ENCODE data around the gene HSPG2.

The HSPG2 gene

DNA sequence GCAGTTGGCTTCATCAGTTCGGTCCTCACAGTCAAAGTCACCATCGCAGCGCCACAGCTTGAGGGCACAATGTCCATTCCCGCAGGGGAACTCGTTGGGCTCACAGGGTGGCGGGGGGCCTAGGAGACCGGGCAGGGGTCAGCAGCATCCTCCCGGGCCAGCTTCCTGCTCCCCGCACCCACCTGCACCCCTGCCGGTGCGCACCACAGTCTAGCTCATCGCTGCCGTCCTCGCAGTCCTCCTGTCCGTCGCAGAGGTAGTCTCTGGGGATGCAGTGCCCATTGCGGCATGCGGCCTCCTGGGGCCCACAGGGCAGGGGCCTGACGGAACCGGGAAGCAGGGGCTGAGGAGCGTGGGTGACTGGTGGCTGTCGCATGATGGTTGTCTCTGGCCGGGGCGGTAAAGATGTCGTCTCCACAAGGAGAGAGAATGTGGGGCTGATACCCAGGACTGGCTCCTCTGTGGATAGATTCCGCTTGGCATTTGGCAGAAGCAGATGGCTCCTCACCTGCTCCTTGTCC, 49.8 kb downstream of the HSPG2 start:
- TF ChIP-seq POLR2AphosphoS5 (IDR thresholded peaks at IDR 0.05; ENCODE audit: low read depth) (no peak), GABPA (IDR thresholded peaks at IDR 0.05; ENCODE audit: low read depth) (no peak), SPI1 (IDR thresholded peaks at IDR 0.05; ENCODE audit: borderline replicate concordance, low read depth) (no peak)
- TF ChIP-seq, protein P1, sequence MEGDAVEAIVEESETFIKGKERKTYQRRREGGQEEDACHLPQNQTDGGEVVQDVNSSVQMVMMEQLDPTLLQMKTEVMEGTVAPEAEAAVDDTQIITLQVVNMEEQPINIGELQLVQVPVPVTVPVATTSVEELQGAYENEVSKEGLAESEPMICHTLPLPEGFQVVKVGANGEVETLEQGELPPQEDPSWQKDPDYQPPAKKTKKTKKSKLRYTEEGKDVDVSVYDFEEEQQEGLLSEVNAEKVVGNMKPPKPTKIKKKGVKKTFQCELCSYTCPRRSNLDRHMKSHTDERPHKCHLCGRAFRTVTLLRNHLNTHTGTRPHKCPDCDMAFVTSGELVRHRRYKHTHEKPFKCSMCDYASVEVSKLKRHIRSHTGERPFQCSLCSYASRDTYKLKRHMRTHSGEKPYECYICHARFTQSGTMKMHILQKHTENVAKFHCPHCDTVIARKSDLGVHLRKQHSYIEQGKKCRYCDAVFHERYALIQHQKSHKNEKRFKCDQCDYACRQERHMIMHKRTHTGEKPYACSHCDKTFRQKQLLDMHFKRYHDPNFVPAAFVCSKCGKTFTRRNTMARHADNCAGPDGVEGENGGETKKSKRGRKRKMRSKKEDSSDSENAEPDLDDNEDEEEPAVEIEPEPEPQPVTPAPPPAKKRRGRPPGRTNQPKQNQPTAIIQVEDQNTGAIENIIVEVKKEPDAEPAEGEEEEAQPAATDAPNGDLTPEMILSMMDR (IDR thresholded peaks at IDR 0.05; ENCODE audit: insufficient read depth, low read length), result no peak
- TF ChIP-seq, protein P2, sequence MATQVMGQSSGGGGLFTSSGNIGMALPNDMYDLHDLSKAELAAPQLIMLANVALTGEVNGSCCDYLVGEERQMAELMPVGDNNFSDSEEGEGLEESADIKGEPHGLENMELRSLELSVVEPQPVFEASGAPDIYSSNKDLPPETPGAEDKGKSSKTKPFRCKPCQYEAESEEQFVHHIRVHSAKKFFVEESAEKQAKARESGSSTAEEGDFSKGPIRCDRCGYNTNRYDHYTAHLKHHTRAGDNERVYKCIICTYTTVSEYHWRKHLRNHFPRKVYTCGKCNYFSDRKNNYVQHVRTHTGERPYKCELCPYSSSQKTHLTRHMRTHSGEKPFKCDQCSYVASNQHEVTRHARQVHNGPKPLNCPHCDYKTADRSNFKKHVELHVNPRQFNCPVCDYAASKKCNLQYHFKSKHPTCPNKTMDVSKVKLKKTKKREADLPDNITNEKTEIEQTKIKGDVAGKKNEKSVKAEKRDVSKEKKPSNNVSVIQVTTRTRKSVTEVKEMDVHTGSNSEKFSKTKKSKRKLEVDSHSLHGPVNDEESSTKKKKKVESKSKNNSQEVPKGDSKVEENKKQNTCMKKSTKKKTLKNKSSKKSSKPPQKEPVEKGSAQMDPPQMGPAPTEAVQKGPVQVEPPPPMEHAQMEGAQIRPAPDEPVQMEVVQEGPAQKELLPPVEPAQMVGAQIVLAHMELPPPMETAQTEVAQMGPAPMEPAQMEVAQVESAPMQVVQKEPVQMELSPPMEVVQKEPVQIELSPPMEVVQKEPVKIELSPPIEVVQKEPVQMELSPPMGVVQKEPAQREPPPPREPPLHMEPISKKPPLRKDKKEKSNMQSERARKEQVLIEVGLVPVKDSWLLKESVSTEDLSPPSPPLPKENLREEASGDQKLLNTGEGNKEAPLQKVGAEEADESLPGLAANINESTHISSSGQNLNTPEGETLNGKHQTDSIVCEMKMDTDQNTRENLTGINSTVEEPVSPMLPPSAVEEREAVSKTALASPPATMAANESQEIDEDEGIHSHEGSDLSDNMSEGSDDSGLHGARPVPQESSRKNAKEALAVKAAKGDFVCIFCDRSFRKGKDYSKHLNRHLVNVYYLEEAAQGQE (IDR thresholded peaks at IDR 0.05; ENCODE audit: insufficient replicate concordance, low read depth), result no peak
- no peak for DNase-seq (ENCODE audit: low read depth in 1 of 2, low spot score in 1 of 2)

DNA sequence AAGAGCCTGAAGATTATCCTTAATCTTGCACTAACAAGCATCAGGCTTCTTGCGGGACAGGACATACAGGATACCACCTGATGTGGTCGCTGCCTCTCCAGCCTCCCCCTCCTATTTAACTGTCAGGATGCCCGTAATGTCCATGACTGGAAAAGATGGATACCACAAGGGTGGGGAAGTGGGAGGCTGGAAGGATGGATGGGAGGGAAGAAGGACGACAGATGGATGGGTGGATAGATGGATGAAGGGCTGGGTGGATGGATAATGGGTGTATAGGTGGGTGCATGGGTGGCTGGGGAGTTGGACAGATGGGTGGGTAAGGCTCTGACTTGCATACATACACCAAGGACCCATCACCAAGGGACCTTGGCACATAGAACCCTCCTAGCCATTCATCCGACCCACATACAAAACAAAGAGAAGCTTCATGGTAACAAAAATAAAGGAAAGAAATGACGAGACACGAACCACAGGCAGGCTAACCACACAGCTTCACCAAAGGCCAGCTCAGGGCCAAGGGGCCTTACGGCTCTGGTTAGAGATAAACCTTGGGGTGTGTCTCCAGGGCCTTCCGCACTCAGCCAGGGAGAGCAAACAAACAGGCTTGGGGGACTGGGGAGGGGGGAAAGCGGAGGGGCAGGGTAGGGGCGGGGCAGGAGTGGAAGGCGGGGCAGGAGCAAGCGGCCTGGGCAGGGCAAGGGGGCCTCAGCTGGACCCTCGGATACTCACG, 50.5 kb downstream of the HSPG2 start:
- Histone ChIP-seq H3K27ac (replicated peaks) (no peak overlapping the region), H3K27me3 (ENCODE audit: insufficient read depth, poor library complexity, severe bottlenecking) (no peaks in the 10 kb centered on the region), H3K4me3 (replicated peaks; ENCODE audit: insufficient read depth, low read length) (no peak overlapping the region)
- TF ChIP-seq, protein P1 (IDR thresholded peaks at IDR 0.05; ENCODE audit: insufficient read depth, low read length), result no peak
- TF ChIP-seq GABPA (IDR thresholded peaks at IDR 0.05; ENCODE audit: low read depth) (no peak), POLR2AphosphoS5 (IDR thresholded peaks at IDR 0.05; ENCODE audit: low read depth) (no peak), SPI1 (IDR thresholded peaks at IDR 0.05; ENCODE audit: borderline replicate concordance, low read depth) (no peak)
- TF ChIP-seq, protein P2 (IDR thresholded peaks at IDR 0.05; ENCODE audit: insufficient replicate concordance, low read depth), result no peak
- no peak for DNase-seq (ENCODE audit: low read depth in 1 of 2, low spot score in 1 of 2)

More for the DNA sequence above, 49.8 kb downstream of the HSPG2 start:
- no peaks in the 10 kb centered on the region for H3K27me3 ChIP-seq (ENCODE audit: insufficient read depth, poor library complexity, severe bottlenecking)
- H3K27ac ChIP-seq (replicated peaks), result no peak overlapping the region
- H3K4me3 ChIP-seq (replicated peaks; ENCODE audit: insufficient read depth, low read length), result no peak overlapping the region

- no peak overlapping the region for H3K27ac ChIP-seq (replicated peaks)
- no peak for DNase-seq (ENCODE audit: low read depth in 1 of 2, low spot score in 1 of 2)
- no peaks in the 10 kb centered on the region for H3K27me3 ChIP-seq (ENCODE audit: insufficient read depth, poor library complexity, severe bottlenecking)
- H3K4me3 ChIP-seq (replicated peaks; ENCODE audit: insufficient read depth, low read length), result no peak overlapping the region
- no peak for TF ChIP-seq SPI1 (IDR thresholded peaks at IDR 0.05; ENCODE audit: borderline replicate concordance, low read depth)
- TF ChIP-seq POLR2AphosphoS5 (IDR thresholded peaks at IDR 0.05; ENCODE audit: low read depth), result no peak
- no peak for TF ChIP-seq GABPA (IDR thresholded peaks at IDR 0.05; ENCODE audit: low read depth)
- TF ChIP-seq, protein P2 (IDR thresholded peaks at IDR 0.05; ENCODE audit: insufficient replicate concordance, low read depth), result no peak
- TF ChIP-seq, protein P1 (IDR thresholded peaks at IDR 0.05; ENCODE audit: insufficient read depth, low read length), result no peak
These were observed 51.7 kb downstream of the HSPG2 start for GRCh38 chr1:21885236-21886037.
